GM19397 (cell line): Measurements from ENCODE around the gene EFCAB10.
A peak's percentile ranks its signal among the peaks of the same experiment; 100 is the strongest.
"Not testable (repeated sequence)": the region's sequence is repeated elsewhere in the genome, so short reads cannot be mapped to it uniquely, and the experiment has no call there.

ENCODE experiments used
- ATAC-seq: cut with Tn5 transposase; IDR thresholded peaks from one replicate; pipeline ENCODE4 v1.9.1; 2021; ENCODE audit warnings: mild to moderate bottlenecking, moderate library complexity; ENCODE audit not compliant: unreplicated experiment

The EFCAB10 gene

DNA sequence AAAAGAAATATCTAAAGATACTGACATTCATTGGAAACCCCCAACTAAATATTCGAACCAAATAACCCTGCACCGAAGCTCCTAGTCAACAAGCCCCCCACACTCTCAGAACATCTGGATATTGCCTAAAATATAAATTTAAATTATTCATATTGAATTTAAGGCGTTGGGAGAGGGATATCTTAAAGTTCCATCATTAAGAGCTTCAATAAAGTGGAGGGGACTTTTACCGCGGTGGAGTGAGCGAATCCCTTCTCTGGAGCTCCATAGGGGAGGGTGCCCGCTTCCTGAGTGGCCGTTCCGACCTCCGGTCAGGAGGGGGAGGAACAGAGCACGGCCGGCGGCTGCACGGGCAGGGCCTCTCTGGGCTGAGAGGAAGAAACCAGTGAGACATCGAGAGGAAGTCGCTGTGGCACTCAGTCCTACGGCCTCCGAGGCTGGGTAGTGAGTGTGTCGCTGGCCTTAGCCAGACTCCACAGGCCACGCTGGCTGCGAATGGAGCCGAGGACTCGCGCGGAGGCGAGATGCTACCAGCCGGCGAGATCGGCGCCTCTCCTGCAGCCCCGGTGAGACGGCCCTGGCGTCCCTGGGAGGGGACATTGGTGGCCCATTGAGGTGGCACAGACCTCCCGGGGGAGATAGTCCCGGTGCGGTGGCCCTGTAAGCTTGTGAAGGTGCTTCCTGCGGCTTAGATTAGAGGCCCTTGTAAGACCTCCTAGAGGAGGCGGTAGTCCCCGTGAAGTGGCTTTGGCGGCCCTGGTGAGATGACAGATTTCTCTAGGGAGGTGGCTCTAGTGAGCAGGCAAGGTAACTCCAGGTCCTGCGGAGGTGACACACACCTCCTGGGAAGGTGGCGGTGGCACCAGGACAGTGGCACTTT lies 49.3 kb downstream of the EFCAB10 start, which contains the start of gene RINT1:
TSS of gene RINT1 (plus strand) at position 410 of the 880 bp plus-strand sequence. CDS start at position 525, 115 bp downstream.
- ATAC-seq: peak; percentile 94

DNA sequence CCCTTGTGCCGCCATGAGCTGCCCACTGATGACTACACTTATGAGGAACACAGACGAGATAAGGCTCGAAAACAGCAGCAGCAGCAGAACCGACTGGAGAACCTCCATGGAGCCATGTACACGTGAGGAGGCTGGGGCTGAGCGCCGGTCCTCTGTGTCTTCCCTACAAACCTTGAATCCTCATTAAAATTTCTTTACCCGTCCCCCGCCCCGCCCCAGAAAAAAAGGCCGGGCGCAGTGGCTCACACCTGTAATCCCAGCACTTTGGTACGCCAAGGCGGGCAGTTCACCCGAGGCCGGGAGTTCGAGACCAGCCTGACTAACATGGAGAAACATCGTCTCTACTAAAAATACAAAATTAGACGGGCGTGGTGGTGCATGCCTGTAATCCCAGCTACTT lies 50.7 kb downstream of the EFCAB10 start:
- ATAC-seq: no peak

DNA sequence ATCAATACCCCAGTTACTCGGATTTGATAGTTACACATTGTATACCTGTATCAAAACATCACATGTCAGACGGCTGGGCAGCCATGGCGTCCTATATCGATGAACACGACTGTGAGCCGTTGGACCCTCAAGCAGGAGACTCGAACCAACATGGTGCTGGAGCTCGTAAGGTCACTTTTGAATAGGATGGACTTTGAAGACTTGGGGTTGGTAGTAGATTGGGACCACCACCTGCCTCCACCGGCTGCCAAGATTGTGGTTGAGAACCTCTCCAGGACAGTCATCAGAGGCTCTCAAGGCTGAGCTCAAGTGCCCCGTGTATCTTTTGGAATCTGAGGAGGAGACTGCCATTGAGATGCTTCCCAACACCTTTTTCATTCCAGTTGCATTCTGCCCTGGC lies 51.2 kb downstream of the EFCAB10 start:
- no peak for ATAC-seq

DNA sequence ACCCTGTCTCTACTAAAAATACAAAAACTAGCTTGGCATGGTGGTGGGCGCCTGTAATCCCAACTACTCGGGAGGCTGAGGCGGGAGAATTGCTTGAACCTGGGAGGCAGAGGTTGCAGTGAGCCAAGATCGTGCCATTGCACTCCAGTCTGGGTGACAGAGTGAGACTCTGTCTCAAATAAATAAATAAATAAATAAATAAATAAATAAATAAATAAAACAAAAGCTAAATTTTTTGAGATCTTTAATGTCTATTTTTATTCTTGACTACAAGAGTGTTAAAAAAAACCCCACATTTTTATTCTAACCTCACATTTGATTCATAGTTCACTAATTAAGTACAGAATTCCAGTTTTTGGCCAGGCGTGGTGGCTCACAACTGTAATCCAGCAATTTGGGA lies 53.6 kb downstream of the EFCAB10 start:
- ATAC-seq: not testable (repeated sequence)

DNA sequence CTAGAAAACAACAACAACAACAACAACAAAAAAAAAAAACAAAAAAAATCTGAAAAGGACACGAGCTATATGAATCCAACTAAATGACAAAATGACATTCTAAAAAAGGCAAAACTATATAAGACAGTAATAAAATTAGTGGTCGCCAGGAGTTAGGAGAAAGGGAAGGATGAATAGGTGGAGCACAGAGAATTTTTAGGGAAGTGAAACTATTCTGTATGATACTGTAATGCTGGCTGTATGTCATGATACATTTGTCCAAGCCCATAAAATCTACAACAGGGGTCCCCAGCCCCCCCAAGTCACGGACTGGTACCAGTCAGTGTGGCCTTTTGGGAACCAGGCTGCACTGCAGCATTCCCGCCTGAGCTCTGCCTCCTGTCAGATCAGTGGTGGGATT lies 56.5 kb downstream of the EFCAB10 start:
- ATAC-seq: no peak

DNA sequence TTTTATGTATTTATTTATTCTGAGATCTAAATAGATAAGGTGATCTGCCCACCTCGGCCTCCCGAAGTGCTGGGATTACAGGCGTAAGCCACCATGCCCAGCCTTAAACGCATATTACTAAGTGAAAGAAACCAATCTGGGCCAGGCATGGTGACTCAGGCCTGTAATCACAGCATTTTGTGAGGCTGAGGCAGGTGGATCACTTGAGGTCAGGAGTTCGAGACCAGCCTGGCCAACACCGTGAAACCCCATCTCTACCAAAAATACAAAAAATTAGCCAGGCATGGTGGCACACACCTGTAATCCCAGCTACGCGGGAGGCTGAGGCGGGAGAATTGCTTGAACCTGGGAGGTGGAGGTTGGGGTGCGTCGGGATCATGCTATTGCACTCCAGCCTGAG lies 56.9 kb downstream of the EFCAB10 start:
- ATAC-seq: not testable (repeated sequence)

DNA sequence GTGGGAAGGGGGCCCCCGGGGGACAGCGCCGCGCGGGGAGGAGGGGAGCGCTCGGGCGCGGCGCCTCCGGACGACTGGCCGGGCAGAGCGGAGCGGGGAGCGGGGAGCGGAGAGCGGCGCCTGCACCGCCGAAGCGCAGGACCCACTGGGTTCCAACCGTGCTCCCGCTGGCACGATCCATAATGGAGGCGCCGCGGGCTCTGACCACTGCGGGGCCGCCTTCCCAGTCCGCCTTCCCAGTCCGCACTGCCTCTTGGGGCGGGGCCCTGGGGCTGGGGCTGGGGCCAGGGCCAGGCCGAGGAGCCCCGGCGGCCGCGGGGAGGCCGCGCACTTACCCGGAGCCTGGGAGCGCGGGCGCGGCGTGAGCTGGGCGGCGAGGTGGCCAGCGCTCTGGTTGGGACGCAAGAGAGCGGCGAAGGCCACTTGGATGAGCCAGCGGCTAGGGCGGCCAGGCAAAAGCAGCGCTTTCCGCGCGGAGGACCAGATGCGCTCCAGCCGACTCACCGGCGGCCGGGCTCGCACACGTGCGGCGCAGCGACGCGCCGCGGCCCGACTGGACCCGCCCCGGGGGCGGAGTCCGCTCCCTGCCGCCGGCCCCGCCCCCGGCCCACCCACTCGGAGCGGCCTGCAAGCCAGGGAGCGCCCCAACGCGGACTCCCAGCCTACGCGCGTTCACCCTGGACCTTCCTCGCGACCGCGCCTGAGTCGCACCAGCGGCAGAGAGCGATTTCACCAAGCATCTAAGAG lies 59.4 kb downstream of the EFCAB10 start, which contains the start of gene PUS7:
TSS of gene PUS7 (minus strand) at position 555 of the 747 bp plus-strand sequence. CDS start 13,759 bp downstream, outside the sequence.
- ATAC-seq: peak; percentile 85

DNA sequence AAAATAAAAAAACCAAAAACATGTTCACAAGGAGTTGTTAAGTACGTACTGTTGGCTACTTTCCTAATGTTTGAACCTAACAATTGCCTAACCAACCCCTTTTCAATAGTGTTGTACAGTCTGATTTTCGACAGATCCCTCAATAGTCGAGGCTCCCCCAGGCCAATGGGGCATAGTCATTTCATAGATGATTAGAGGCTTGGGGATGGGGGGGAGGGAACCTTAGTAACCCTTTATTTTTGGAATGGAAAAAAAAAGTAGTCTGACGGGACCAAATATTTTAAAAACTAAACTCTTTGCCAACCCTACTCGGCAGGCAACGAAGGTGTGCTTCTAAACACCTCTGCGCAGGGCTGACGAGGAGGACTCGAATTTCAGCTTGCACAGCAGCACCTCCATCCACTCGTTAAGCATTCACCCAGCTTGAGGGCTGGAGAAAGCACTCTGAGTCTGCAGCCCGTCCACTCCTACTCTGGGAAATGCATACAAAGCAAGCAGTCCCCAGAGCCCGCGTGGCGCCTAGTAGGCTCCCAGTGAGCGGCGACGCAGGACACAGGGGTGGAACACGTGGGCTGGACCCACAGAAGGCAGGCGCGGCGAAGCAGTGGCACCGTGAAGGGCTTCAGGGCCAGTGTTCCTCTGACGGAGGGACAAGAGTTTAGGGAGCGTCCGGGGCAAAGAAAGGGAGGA lies 60.1 kb downstream of the EFCAB10 start:
- peak; percentile 38 for ATAC-seq

DNA sequence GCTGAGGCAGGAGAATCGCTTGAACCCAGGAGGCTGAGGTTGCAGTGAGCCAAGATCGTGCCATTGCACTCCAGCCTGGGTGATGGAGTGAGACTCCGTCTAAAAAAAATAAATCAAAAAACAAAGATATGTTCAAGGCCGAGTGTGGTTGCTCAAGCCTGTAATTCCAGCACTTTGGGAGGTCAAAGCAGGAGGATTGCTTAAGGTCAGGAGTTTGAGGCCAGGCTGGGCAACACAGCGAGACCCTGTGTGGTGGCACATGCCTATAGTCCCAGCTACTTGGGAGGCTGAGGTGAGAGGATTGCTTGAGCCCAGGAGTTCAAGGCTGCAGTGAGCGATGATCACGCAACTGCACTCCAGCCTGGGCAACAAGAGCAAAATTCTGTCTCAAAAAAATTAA lies 60.7 kb downstream of the EFCAB10 start:
- not testable (repeated sequence) for ATAC-seq

DNA sequence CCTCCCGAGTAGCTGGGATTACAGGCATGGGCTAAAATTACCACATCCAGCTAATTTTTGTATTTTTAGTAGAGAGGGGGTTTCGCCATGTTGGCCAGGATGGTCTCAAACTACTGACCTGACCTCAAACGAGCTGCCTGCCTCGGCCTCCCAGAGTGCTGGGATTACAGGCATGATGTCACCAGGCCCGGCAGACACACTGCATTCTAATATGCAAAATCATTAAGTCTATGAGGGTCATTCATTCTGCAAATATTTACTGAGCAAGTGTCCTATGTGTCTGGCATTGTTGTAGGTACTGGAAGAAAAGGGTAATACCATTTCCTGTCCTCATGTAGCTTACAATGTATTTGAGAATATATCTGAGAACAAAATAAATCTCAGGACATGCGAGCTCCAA lies 61.9 kb downstream of the EFCAB10 start:
- ATAC-seq: no peak

DNA sequence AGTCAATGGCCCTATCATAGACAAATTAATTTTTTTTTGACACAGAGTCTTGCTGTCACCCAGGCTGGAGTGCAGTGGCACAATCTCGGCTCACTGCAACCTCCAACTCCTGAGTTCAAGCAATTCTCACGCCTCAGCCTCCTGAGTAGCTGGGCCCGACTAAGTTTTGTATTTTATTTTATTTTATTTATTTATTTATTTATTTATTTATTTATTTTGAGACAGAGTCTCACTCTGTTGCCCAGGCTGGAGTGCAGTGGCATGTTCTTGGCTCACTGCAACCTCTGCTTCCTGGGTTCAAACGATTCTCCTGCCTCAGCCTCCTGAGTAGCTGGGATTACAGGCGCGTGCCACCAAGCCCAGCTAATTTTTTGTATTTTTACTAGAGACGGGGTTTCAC lies 65.7 kb downstream of the EFCAB10 start:
- ATAC-seq: not testable (repeated sequence)
